ENCODE measurements around the gene RPL11.
"Not testable (repeated sequence)": the region's sequence is repeated elsewhere in the genome, so short reads cannot be mapped to it uniquely, and the experiment has no call there.

The RPL11 gene

DNA sequence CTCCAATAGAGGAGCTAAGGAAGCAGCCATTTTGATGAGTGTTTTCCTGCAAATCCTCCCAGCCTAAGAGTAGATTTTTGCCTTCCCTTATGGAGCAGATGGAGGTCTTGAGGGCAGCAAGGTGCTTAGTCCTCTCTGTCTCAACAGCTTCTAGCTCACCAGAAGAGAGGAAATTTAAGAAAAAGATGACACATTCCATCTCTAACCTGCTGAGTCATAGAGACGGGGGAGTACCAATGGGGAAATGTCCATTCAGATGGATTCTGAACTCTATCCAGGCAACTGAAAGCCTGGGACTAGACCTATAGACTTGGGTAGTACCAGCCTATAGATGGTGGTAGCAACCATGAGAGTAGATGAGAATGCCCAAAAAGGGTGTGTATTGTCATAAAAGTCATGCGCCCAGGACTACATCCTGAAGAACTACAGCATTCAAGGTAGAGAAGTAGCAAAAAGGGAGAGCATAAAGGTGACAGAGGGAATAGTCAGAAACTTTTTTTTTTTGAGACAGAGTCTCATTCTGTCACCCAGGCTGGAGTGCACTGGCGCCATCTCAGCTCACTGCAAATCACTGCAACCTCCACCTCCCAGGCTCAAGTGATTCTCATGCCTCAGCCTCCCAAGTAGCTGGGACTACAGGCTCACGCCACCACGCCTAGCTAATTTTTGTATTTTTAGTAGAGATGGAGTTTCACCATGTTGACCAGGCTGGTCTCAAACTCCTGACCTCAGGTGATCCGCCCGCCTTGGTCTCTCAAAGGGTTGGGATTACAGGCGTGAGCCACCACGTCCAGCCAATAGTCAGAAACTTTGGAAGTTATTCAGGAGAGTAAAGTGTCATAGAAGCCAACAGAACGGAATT lies 41.0 kb downstream of the RPL11 start:
- Mint-ChIP-seq H3K36me3 (ENCODE audit: low read depth) (peaks cover 2% of the 10 kb centered on the region), H3K9me3 (no peaks in the 10 kb centered on the region), H3K4me1 (ENCODE audit: low read depth) (peaks cover 3% of the 10 kb centered on the region), H3K27me3 (ENCODE audit: low read depth) (no peaks in the 10 kb centered on the region), H3K4me3 (no peak overlapping the region), H3K27ac (no peak overlapping the region)
- DNase-seq (ENCODE audit: low spot score), result no peak

GRCh38 chr1:23733281-23733680 lies 41.7 kb downstream of the RPL11 start:
- DNase-seq (ENCODE audit: low spot score); H3K36me3 Mint-ChIP-seq (ENCODE audit: low read depth); H3K4me3 Mint-ChIP-seq; H3K4me1 Mint-ChIP-seq (ENCODE audit: low read depth); H3K9me3 Mint-ChIP-seq; H3K27ac Mint-ChIP-seq; H3K27me3 Mint-ChIP-seq (ENCODE audit: low read depth): not testable (repeated sequence)

DNA sequence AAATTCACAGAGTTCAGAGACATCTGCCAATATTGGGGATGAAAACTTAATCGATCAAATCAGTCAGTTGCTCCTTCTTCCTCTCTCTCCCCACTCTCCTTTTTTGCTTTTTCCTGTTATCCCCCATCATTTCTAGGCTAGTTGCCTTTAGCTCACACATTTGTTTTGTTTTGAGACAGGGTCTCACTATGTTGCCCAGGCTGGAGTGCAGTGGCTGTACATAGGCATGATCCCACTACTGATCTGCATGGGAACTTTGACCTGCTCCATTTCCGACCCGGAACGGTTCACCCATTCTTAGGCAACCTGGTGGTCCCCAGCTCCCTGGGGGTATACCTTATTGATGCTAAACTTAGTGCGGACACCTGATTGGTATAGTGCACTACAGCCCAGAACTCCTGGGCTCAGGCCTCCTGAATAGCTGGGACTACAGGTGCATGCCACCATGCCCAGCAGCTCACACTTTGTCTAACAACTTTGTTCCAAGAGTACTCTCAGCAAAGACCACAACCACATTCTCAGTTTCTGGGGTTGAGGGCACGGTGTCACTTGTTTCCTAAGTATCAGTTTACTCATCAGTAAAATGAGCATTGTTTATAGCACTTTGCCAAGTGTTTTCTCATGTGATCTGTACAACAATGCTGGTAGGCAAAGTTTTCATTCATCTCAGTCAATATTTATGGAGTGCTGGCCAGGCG lies 45.0 kb downstream of the RPL11 start:
- H3K4me1 Mint-ChIP-seq (ENCODE audit: low read depth), result peaks cover 3% of the 10 kb centered on the region
- H3K27ac Mint-ChIP-seq, result no peak overlapping the region
- no peak overlapping the region for H3K4me3 Mint-ChIP-seq
- no peaks in the 10 kb centered on the region for H3K27me3 Mint-ChIP-seq (ENCODE audit: low read depth)
- H3K9me3 Mint-ChIP-seq, result no peaks in the 10 kb centered on the region
- H3K36me3 Mint-ChIP-seq (ENCODE audit: low read depth), result peaks cover 2% of the 10 kb centered on the region
- DNase-seq (ENCODE audit: low spot score), result peak; percentile 42

- Mint-ChIP-seq H3K4me3 (peak overlapping the region; percentile 90), H3K27ac (no peak overlapping the region), H3K27me3 (ENCODE audit: low read depth) (no peaks in the 10 kb centered on the region)
Measured at GRCh38 chr1:23741609-23742008, 50.0 kb downstream of the RPL11 start.

GRCh38 chr1:23742670-23743286 lies 51.2 kb downstream of the RPL11 start:
- Mint-ChIP-seq H3K4me3 (peak overlapping the region; percentile 90), H3K27ac (peak overlapping the region; percentile 89), H3K4me1 (ENCODE audit: low read depth) (peaks cover 33% of the 10 kb centered on the region), H3K9me3 (no peaks in the 10 kb centered on the region), H3K27me3 (ENCODE audit: low read depth) (no peaks in the 10 kb centered on the region), H3K36me3 (ENCODE audit: low read depth) (peaks cover 10% of the 10 kb centered on the region)
- DNase-seq (ENCODE audit: low spot score), result no peak

More at GRCh38 chr1:23741609-23742008, 50.0 kb downstream of the RPL11 start:
- H3K4me1 Mint-ChIP-seq (ENCODE audit: low read depth), result peaks cover 28% of the 10 kb centered on the region
- peaks cover 6% of the 10 kb centered on the region for H3K36me3 Mint-ChIP-seq (ENCODE audit: low read depth)
- H3K9me3 Mint-ChIP-seq, result no peaks in the 10 kb centered on the region
- no peak for DNase-seq (ENCODE audit: low spot score)

GRCh38 chr1:23743287-23744152 lies 51.9 kb downstream of the RPL11 start, which contains the start of gene ELOA:
TSS of gene ELOA (plus strand) at chr1:23743471. CDS start at chr1:23743504, 33 bp downstream.
- peaks cover 10% of the 10 kb centered on the region for H3K36me3 Mint-ChIP-seq (ENCODE audit: low read depth)

DNA sequence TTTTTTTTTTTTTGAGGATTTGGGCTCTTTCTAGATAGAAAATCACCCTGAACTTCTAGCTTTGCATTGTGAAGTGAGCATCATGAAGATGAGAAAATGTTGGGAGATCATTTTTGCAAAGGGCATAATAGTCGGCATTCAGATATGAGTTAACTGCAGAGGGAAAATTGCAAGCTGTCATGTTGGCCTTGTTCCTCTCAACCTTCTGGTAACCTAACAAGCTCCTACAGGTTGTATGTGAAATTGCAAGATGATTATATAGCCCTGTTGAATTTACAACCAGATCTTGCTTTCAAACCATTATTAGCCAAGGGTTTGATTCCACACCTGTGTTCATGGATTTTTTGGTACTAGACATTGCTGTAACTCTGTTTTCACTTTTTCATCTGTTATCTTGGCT lies 53.9 kb downstream of the RPL11 start:
- no peak for DNase-seq (ENCODE audit: low spot score)
- Mint-ChIP-seq H3K27ac (peak overlapping the region; percentile 2), H3K4me1 (ENCODE audit: low read depth) (peaks cover 41% of the 10 kb centered on the region), H3K27me3 (ENCODE audit: low read depth) (no peaks in the 10 kb centered on the region), H3K36me3 (ENCODE audit: low read depth) (peaks cover 15% of the 10 kb centered on the region), H3K4me3 (peak overlapping the region; percentile 86), H3K9me3 (no peaks in the 10 kb centered on the region)

More at GRCh38 chr1:23743287-23744152, 51.9 kb downstream of the RPL11 start, which contains the start of gene ELOA:
- peak; percentile 80 for DNase-seq (ENCODE audit: low spot score)
- H3K4me3 Mint-ChIP-seq, result peak within 1 kb of the TSS; percentile 90
- H3K4me1 Mint-ChIP-seq (ENCODE audit: low read depth), result peaks cover 37% of the 10 kb centered on the region
- H3K27me3 Mint-ChIP-seq (ENCODE audit: low read depth), result no peaks in the 10 kb centered on the region
- peak within 1 kb of the TSS; percentile 89 for H3K27ac Mint-ChIP-seq
- H3K9me3 Mint-ChIP-seq, result no peaks in the 10 kb centered on the region
